Peyer's patch (tissue), 4 donors: Measurements from ENCODE around the gene LYSMD4.

Source experiments
- CTCF ChIP-seq, 6 experiments: fragments of 450-650 bp in 4 of 6; fragments of 200-600 bp in 2 of 6; sonication (generic) in 1 of 6; IDR thresholded peaks; one replicate each; pipeline ENCODE4 v1.5.1; 2017 to 2019; ENCODE audit warnings: antibody characterized with exemption in 6 of 6, mild to moderate bottlenecking in 3 of 6, moderate library complexity in 1 of 6
- POLR2A ChIP-seq, 2 donors: fragments of 450-650 bp; IDR thresholded peaks; one replicate each; pipeline ENCODE4 v1.5.1; 2017; ENCODE audit warnings: antibody characterized with exemption in 2 of 2, mild to moderate bottlenecking in 2 of 2, moderate library complexity in 2 of 2

GRCh38 chr15:99721896-99722295 lies 11.3 kb downstream of the LYSMD4 start:
- TF ChIP-seq POLR2A (IDR thresholded peaks at IDR 0.05) (no peak), CTCF (IDR thresholded peaks at IDR 0.05) (no peak)
